Suprapubic skin (tissue), 4 donors: ENCODE measurements around the gene LAMB4. TPM values are rescaled to one million over a fixed set of nuclear protein-coding genes. Genes with fewer than 3 reads are reported as not detected.

Source experiments
- DNase-seq, 2 donors: peaks; one replicate each; pipeline ENCODE4 v3.0.0-alpha.2; 2019; ENCODE audit warnings: low spot score in 2 of 2
- H3K27ac ChIP-seq: fragments of 200-600 bp; sonication (generic); one replicate; pipeline ENCODE4 v1.5.1; 2019
- H3K27me3 ChIP-seq: fragments of 200-600 bp; sonication (generic); one replicate; pipeline ENCODE4 v1.5.1; 2019
- H3K36me3 ChIP-seq: fragments of 200-600 bp; sonication (generic); one replicate; pipeline ENCODE4 v1.5.1; 2019
- H3K4me1 ChIP-seq: fragments of 200-600 bp; sonication (generic); one replicate; pipeline ENCODE4 v1.5.1; 2019
- H3K4me3 ChIP-seq: fragments of 200-600 bp; sonication (generic); one replicate; pipeline ENCODE4 v1.5.1; 2019; ENCODE audit warnings: mild to moderate bottlenecking
- H3K9me3 ChIP-seq: fragments of 200-600 bp; sonication (generic); one replicate; pipeline ENCODE4 v1.5.1; 2019
- EP300 ChIP-seq: sonication (generic); formaldehyde crosslinking; IDR thresholded peaks from one replicate; pipeline ENCODE4 v1.6.1; 2017; ENCODE audit warnings: antibody characterized with exemption
- POLR2A ChIP-seq, 2 donors: fragments of 450-650 bp; IDR thresholded peaks; one replicate each; pipeline ENCODE4 v1.6.1; 2017; ENCODE audit warnings: antibody characterized with exemption in 2 of 2, mild to moderate bottlenecking in 2 of 2, moderate library complexity in 2 of 2
- POLR2AphosphoS5 ChIP-seq, 3 donors: sonication (generic); formaldehyde crosslinking; IDR thresholded peaks; one replicate each; pipeline ENCODE4 v1.6.1; 2017; ENCODE audit warnings: antibody characterized with exemption in 3 of 3
- WGBS: methylation state at CpG from one replicate; pipeline ENCODE4 v1.1.5; 2018; 5-methylcytosine and 5-hydroxymethylcytosine counted together
- total RNA-seq, 4 donors: library from RNA; depleted of rRNA; stranded (reverse); fragments of >200 nt; gene quantifications; one replicate each; pipeline ENCODE4 v1.1.0, GENCODE V29; 2016
- TF ChIP-seq, protein P1 (sequence below), 2 donors: fragments of 200-600 bp in 1 of 2; fragments of 450-650 bp in 1 of 2; sonication (generic) in 1 of 2; IDR thresholded peaks; one replicate each; pipeline ENCODE4 v1.5.1; 2016 to 2019; ENCODE audit warnings: antibody characterized with exemption in 2 of 2, mild to moderate bottlenecking in 1 of 2, moderate library complexity in 1 of 2

LAMB4 gene
- total RNA-seq, 4 donors from 2014 or later: 212 to 642 (median 282) TPM

DNA sequence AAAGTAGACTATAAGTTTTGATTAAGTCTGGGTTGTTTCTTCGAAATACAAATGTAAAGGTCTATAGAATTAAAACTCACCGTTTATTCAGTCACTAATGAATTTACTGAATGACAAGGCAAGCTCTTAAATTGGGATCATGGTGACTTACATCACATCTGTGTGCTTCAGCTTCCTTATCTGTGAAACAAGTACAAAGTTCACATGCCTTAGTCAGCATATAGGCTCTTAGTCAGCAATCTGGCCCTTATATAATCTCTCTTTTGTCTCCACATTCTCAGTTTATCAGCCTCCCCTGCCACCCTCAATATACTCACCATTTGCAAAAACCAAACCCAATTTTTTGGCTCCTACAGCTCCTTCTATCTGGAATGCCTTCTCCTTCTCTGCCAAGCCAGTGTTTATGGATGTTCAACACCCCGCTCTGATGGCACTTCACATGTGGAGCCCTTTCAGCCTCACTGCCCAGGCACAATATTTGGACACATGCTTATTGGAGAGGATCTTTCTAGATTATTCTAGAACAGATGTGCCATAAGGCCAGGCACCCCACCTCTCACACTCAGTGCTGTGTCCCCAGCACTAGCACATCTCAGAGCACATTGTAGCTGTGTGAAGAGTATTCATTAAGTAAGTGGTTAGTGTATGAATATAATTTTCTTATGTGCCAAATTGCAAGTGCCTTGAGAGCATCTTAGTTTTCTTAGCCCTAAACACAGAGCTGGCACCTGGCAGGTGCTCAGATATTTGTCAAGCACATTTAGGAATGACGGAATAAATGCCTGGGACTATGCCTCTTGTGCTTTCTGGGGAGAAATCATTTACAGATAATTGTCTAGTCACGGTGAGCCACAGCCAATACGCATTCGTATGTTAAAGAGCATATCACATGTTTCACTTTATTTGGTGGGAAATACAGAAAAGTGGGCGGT, 117.4 kb downstream of the LAMB4 start:
- TF ChIP-seq POLR2AphosphoS5 (IDR thresholded peaks at IDR 0.05) (no peak), EP300 (no peak), POLR2A (IDR thresholded peaks at IDR 0.05) (no peak)
- TF ChIP-seq, protein P1, sequence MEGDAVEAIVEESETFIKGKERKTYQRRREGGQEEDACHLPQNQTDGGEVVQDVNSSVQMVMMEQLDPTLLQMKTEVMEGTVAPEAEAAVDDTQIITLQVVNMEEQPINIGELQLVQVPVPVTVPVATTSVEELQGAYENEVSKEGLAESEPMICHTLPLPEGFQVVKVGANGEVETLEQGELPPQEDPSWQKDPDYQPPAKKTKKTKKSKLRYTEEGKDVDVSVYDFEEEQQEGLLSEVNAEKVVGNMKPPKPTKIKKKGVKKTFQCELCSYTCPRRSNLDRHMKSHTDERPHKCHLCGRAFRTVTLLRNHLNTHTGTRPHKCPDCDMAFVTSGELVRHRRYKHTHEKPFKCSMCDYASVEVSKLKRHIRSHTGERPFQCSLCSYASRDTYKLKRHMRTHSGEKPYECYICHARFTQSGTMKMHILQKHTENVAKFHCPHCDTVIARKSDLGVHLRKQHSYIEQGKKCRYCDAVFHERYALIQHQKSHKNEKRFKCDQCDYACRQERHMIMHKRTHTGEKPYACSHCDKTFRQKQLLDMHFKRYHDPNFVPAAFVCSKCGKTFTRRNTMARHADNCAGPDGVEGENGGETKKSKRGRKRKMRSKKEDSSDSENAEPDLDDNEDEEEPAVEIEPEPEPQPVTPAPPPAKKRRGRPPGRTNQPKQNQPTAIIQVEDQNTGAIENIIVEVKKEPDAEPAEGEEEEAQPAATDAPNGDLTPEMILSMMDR (IDR thresholded peaks at IDR 0.05): no peak
- H3K27ac ChIP-seq: no peak overlapping the region
- DNase-seq: no peak
- no peaks in the 10 kb centered on the region for H3K27me3 ChIP-seq
- H3K4me1 ChIP-seq: peaks cover 6% of the 10 kb centered on the region
- H3K4me3 ChIP-seq: no peak overlapping the region
- no peaks in the 10 kb centered on the region for H3K9me3 ChIP-seq
- WGBS: 90% methylated on average over 8 of the region's 8 CpGs
- H3K36me3 ChIP-seq: no peaks in the 10 kb centered on the region

DNA sequence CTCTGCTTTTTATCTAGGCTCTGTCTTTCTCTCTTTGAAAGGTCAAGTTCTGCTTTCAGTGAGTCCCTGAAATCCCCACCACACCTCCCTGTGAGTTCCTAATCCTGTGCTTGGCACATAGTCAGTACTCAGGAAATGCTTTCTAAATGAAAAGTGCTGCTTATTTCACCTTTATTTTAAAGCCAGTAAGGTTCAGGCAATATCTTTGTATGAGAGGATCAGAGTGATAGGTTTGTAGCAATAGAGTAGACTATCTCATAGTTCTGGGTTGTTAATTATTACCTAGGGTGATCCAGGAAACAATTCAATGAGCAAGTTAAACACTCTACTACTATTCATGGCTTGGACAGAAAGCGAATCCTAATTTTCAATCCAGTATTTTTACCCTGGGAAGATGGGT, 119.8 kb downstream of the LAMB4 start:
- Histone ChIP-seq H3K36me3 (no peaks in the 10 kb centered on the region), H3K4me1 (peaks cover 6% of the 10 kb centered on the region), H3K27ac (no peak overlapping the region), H3K9me3 (no peaks in the 10 kb centered on the region), H3K4me3 (no peak overlapping the region), H3K27me3 (peaks cover 4% of the 10 kb centered on the region)
- DNase-seq: no peak
- 71% methylated on average over 1 of the region's 1 CpG for WGBS
- TF ChIP-seq EP300: no peak
- no peak for TF ChIP-seq POLR2AphosphoS5 (IDR thresholded peaks at IDR 0.05)
- TF ChIP-seq, protein P1 (IDR thresholded peaks at IDR 0.05): no peak
- no peak for TF ChIP-seq POLR2A (IDR thresholded peaks at IDR 0.05)

DNA sequence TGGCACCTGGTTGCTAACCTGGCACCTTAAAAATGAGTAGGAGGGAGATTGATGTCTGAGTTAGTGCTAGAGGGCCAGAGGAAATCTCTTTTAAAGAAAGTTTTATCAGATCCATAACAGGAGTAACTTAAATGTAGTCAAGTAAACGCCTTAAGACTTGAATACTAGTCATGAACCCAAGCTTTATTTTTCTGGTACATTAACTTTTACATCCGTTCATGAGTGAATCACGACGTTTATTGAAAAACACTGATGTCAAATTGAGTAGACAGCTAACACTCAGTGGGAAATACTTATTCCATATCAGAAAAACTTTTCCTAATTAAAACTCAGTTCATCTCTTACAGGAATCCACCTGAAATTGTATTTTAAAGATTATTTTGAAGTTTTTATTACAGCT, 120.3 kb downstream of the LAMB4 start:
- peaks cover 4% of the 10 kb centered on the region for H3K27me3 ChIP-seq
- H3K9me3 ChIP-seq: no peaks in the 10 kb centered on the region
- H3K36me3 ChIP-seq: no peaks in the 10 kb centered on the region
- no peak for DNase-seq
- no peak overlapping the region for H3K27ac ChIP-seq
- no peak overlapping the region for H3K4me3 ChIP-seq
- peaks cover 6% of the 10 kb centered on the region for H3K4me1 ChIP-seq
- TF ChIP-seq POLR2A (IDR thresholded peaks at IDR 0.05): no peak
- no peak for TF ChIP-seq EP300
- WGBS: 87% methylated on average over 4 of the region's 4 CpGs

DNA sequence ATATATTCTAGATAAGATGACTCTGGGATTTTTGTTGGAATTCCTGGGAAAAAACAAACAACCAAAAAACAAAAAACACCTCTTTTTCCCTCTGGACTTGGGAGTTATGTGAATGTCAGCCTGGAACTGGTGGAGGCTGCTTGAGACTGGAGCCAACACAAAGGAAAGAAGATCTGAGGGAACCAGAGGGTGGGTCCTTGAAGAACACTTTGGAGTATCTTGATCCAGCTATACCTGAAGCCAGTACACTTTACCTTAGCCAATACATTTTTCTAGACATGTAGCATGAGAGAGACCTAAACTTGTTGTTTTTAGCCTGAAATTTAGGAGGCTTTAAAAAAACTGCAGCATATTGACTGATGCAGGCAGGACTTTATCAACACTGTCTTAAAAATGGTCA, 121.3 kb downstream of the LAMB4 start:
- TF ChIP-seq, protein P1 (IDR thresholded peaks at IDR 0.05): no peak
- no peak for TF ChIP-seq POLR2A (IDR thresholded peaks at IDR 0.05)
- no peak for TF ChIP-seq POLR2AphosphoS5 (IDR thresholded peaks at IDR 0.05)
- TF ChIP-seq EP300: no peak
- DNase-seq: no peak
- H3K27me3 ChIP-seq: peaks cover 4% of the 10 kb centered on the region
- no peaks in the 10 kb centered on the region for H3K9me3 ChIP-seq
- H3K4me1 ChIP-seq: peaks cover 10% of the 10 kb centered on the region
- no peak overlapping the region for H3K27ac ChIP-seq
- H3K36me3 ChIP-seq: no peaks in the 10 kb centered on the region
- no peak overlapping the region for H3K4me3 ChIP-seq

DNA sequence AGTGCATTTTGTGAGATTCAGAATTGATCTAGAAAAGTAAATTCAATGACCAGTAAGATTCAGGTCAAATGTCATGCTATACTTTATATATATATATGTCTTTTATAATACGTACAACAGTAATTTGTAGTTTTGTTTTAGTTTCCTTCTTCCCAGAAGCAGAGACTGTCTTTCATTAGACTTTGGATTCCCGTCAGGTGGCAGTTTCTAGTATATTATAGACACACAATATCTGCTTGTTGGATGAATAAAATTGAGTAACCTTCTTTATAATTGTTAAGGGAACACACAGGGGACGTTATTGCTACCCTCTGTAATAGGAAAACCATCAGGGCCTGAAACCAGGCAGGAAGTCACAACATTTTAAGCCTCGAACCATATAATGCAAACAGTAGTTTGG, 121.9 kb downstream of the LAMB4 start:
- DNase-seq: no peak
- H3K4me3 ChIP-seq: no peak overlapping the region
- TF ChIP-seq POLR2A (IDR thresholded peaks at IDR 0.05) (no peak), POLR2AphosphoS5 (IDR thresholded peaks at IDR 0.05) (no peak), EP300 (no peak)
- TF ChIP-seq, protein P1 (IDR thresholded peaks at IDR 0.05): no peak
- WGBS: 87% methylated on average over 4 of the region's 4 CpGs
- H3K9me3 ChIP-seq: no peaks in the 10 kb centered on the region
- H3K27ac ChIP-seq: no peak overlapping the region
- H3K36me3 ChIP-seq: no peaks in the 10 kb centered on the region
- peaks cover 5% of the 10 kb centered on the region for H3K27me3 ChIP-seq
- peaks cover 16% of the 10 kb centered on the region for H3K4me1 ChIP-seq
